Stomach smooth muscle (tissue), 2 donors: ENCODE data around the gene UNKL.

Source experiments
- H3K27ac ChIP-seq: one replicate; pipeline ENCODE4 v1.7.0; 2013; ENCODE audit warnings: mild to moderate bottlenecking, low read length, inconsistent platforms
- H3K27me3 ChIP-seq, 2 donors: one replicate each; pipeline ENCODE4 v1.7.0; 2013; ENCODE audit warnings: low read length in 2 of 2; ENCODE audit not compliant: insufficient read depth in 2 of 2, control insufficient read depth in 1 of 2
- H3K36me3 ChIP-seq, 2 donors: one replicate each; pipeline ENCODE4 v1.7.0; 2013; ENCODE audit warnings: low read length in 2 of 2; ENCODE audit not compliant: control insufficient read depth in 2 of 2, insufficient read depth in 2 of 2
- H3K4me1 ChIP-seq: one replicate; pipeline ENCODE4 v1.7.0; 2013; ENCODE audit warnings: low read length; ENCODE audit not compliant: control insufficient read depth, insufficient read depth
- H3K4me3 ChIP-seq, 2 donors: one replicate each; pipeline ENCODE4 v1.7.0; 2013; ENCODE audit warnings: low read length in 2 of 2
- H3K9ac ChIP-seq, 2 donors: one replicate each; pipeline ENCODE4 v1.7.0; 2013; ENCODE audit warnings: low read length in 2 of 2, mild to moderate bottlenecking in 1 of 2
- H3K9me3 ChIP-seq, 2 donors: one replicate each; pipeline ENCODE4 v1.7.0; 2013; ENCODE audit warnings: low read length in 2 of 2; ENCODE audit not compliant: control insufficient read depth in 2 of 2
- donor health status: healthy.
- donor health status: Pancreatic carcinoma.

Gene UNKL

GRCh38 chr16:1357906-1358566 lies 56.5 kb downstream of the UNKL start:
- Histone ChIP-seq H3K9ac (no peak overlapping the region), H3K36me3 (peaks cover 10 to 14% of the 10 kb centered on the region in 2 donors), H3K9me3 (no peaks in the 10 kb centered on the region), H3K27me3 (no peaks in the 10 kb centered on the region), H3K4me1 (peaks cover 12% of the 10 kb centered on the region), H3K4me3 (no peak overlapping the region), H3K27ac (no peak overlapping the region)

- Histone ChIP-seq H3K4me3 (no peak overlapping the region), H3K36me3 (peaks cover 0 to 4% of the 10 kb centered on the region in 2 donors), H3K27ac (no peak overlapping the region), H3K4me1 (peaks cover 22% of the 10 kb centered on the region), H3K9me3 (no peaks in the 10 kb centered on the region), H3K9ac (no peak overlapping the region), H3K27me3 (no peaks in the 10 kb centered on the region)
These were observed 58.2 kb downstream of the UNKL start for GRCh38 chr16:1356061-1356900.

- peaks cover 29% of the 10 kb centered on the region for H3K4me1 ChIP-seq
- H3K27me3 ChIP-seq: no peaks in the 10 kb centered on the region
- H3K4me3 ChIP-seq: no peak overlapping the region
- no peaks in the 10 kb centered on the region for H3K9me3 ChIP-seq
- peaks cover 0 to 1% of the 10 kb centered on the region in 2 donors for H3K36me3 ChIP-seq
- no peak overlapping the region for H3K27ac ChIP-seq
- H3K9ac ChIP-seq: no peak overlapping the region
These were observed 58.9 kb downstream of the UNKL start for GRCh38 chr16:1355591-1355990.

- peaks cover 2 to 3% of the 10 kb centered on the region in 2 donors for H3K36me3 ChIP-seq
- H3K27me3 ChIP-seq: no peaks in the 10 kb centered on the region
- no peak overlapping the region for H3K4me3 ChIP-seq
- H3K4me1 ChIP-seq: peaks cover 34% of the 10 kb centered on the region
- no peaks in the 10 kb centered on the region for H3K9me3 ChIP-seq
- no peak overlapping the region for H3K27ac ChIP-seq
- no peak overlapping the region for H3K9ac ChIP-seq
These were observed 59.5 kb downstream of the UNKL start for GRCh38 chr16:1354815-1355540.

- Histone ChIP-seq H3K4me1 (peaks cover 34% of the 10 kb centered on the region), H3K36me3 (peaks cover 3 to 10% of the 10 kb centered on the region in 2 donors), H3K4me3 (peak within 1 kb of the TSS; percentile 91 to 94), H3K27me3 (no peaks in the 10 kb centered on the region), H3K9ac (peak within 1 kb of the TSS; percentile 76 to 82), H3K27ac (no peak within 1 kb of the TSS), H3K9me3 (no peaks in the 10 kb centered on the region)
These were observed 62.7 kb downstream of the UNKL start, which contains the start of the genes GNPTG and TSR3 for GRCh38 chr16:1351582-1352362. GNPTG (plus strand) TSS chr16:1351931; CDS start chr16:1351966, 35 bp downstream. TSR3 (minus strand) TSS chr16:1351878; CDS start chr16:1351804, 74 bp downstream.

- no peaks in the 10 kb centered on the region for H3K9me3 ChIP-seq
- H3K4me3 ChIP-seq: peak overlapping the region; percentile 91 to 94
- peaks cover 3 to 10% of the 10 kb centered on the region in 2 donors for H3K36me3 ChIP-seq
- peaks cover 34% of the 10 kb centered on the region for H3K4me1 ChIP-seq
- H3K27me3 ChIP-seq: no peaks in the 10 kb centered on the region
- peak overlapping the region; percentile 68 to 71 for H3K9ac ChIP-seq
- H3K27ac ChIP-seq: no peak overlapping the region
These were observed 63.3 kb downstream of the UNKL start for GRCh38 chr16:1351215-1351581.

- Histone ChIP-seq H3K27me3 (no peaks in the 10 kb centered on the region), H3K9me3 (no peaks in the 10 kb centered on the region), H3K27ac (no peak overlapping the region), H3K4me1 (peaks cover 32% of the 10 kb centered on the region), H3K36me3 (peaks cover 3 to 10% of the 10 kb centered on the region in 2 donors), H3K4me3 (peak overlapping the region; percentile 91 to 94), H3K9ac (peak overlapping the region; percentile 68 to 71)
These were observed 63.8 kb downstream of the UNKL start for GRCh38 chr16:1350691-1351090.

GRCh38 chr16:1349951-1350350 lies 64.6 kb downstream of the UNKL start:
- no peak overlapping the region for H3K4me3 ChIP-seq
- no peaks in the 10 kb centered on the region for H3K27me3 ChIP-seq
- peaks cover 32% of the 10 kb centered on the region for H3K4me1 ChIP-seq
- no peak overlapping the region for H3K27ac ChIP-seq
- peaks cover 3 to 10% of the 10 kb centered on the region in 2 donors for H3K36me3 ChIP-seq
- no peak overlapping the region for H3K9ac ChIP-seq
- H3K9me3 ChIP-seq: no peaks in the 10 kb centered on the region

GRCh38 chr16:1349351-1349750 lies 65.2 kb downstream of the UNKL start:
- Histone ChIP-seq H3K36me3 (peaks cover 3 to 10% of the 10 kb centered on the region in 2 donors), H3K9ac (no peak overlapping the region), H3K27me3 (no peaks in the 10 kb centered on the region), H3K4me3 (no peak overlapping the region), H3K4me1 (peaks cover 32% of the 10 kb centered on the region), H3K27ac (no peak overlapping the region), H3K9me3 (no peaks in the 10 kb centered on the region)

GRCh38 chr16:1348926-1349325 lies 65.6 kb downstream of the UNKL start:
- Histone ChIP-seq H3K4me3 (no peak overlapping the region), H3K27me3 (no peaks in the 10 kb centered on the region), H3K36me3 (peaks cover 3 to 10% of the 10 kb centered on the region in 2 donors), H3K9me3 (no peaks in the 10 kb centered on the region), H3K4me1 (peaks cover 30% of the 10 kb centered on the region), H3K9ac (no peak overlapping the region), H3K27ac (no peak overlapping the region)
